PFSK-1 (cell line): ENCODE data around the gene NDEL1.

ENCODE experiments used
- FOXP2 ChIP-seq: optimal IDR thresholded peaks from 2 replicates; pipeline ENCODE3; 2011; ENCODE audit warnings: borderline replicate concordance, control low read depth, inconsistent platforms; ENCODE audit not compliant: insufficient read depth; ENCODE audit errors: extremely low read length, extremely low read depth
- POLR2AphosphoS5 ChIP-seq: IDR thresholded peaks from 2 replicates; pipeline ENCODE4 v1.6.1; 2012; ENCODE audit warnings: low read depth, mild to moderate bottlenecking, control low read depth, low read length, moderate library complexity
- REST ChIP-seq, 2 experiments: IDR thresholded peaks; 2 replicates each; pipeline versions ENCODE4 v1.6.1 to v1.8.0; 2011 to 2012; ENCODE audit warnings: low read depth in 2 of 2, low read length in 2 of 2, control low read depth in 1 of 2, inconsistent platforms in 1 of 2, mild to moderate bottlenecking in 1 of 2, moderate library complexity in 1 of 2; ENCODE audit not compliant: insufficient read depth in 1 of 2
- SIN3A ChIP-seq: IDR thresholded peaks from 2 replicates; pipeline ENCODE4 v1.6.1; 2012; ENCODE audit warnings: mild to moderate bottlenecking, low read length, moderate library complexity, borderline replicate concordance; ENCODE audit not compliant: insufficient read depth
- TAF1 ChIP-seq: IDR thresholded peaks from 2 replicates; pipeline ENCODE4 v1.6.1; 2012; ENCODE audit warnings: low read length, control low read depth, borderline replicate concordance; ENCODE audit not compliant: insufficient read depth

NDEL1 gene

GRCh38 chr17:8442310-8442709, 6.6 kb downstream of the NDEL1 start:
- no peak for TF ChIP-seq FOXP2
- no peak for TF ChIP-seq SIN3A
- TF ChIP-seq POLR2AphosphoS5, result no peak
- TF ChIP-seq TAF1, result no peak
- TF ChIP-seq REST (IDR thresholded peaks at IDR 0.05; ENCODE audit: insufficient read depth in 1 of 2, low read depth in 2 of 2, low read length in 2 of 2), result no peak

GRCh38 chr17:8443756-8444155, 8.1 kb downstream of the NDEL1 start:
- TF ChIP-seq REST (IDR thresholded peaks at IDR 0.05; ENCODE audit: insufficient read depth in 1 of 2, low read depth in 2 of 2, low read length in 2 of 2) (no peak), SIN3A (no peak), FOXP2 (no peak), TAF1 (no peak), POLR2AphosphoS5 (no peak)

- no peak for TF ChIP-seq SIN3A
- no peak for TF ChIP-seq POLR2AphosphoS5
- TF ChIP-seq REST (IDR thresholded peaks at IDR 0.05; ENCODE audit: insufficient read depth in 1 of 2, low read depth in 2 of 2, low read length in 2 of 2), result no peak
- TF ChIP-seq FOXP2, result no peak
- no peak for TF ChIP-seq TAF1
These were observed 8.8 kb downstream of the NDEL1 start for GRCh38 chr17:8444494-8444893.

- no peak for TF ChIP-seq FOXP2
These were observed 9.9 kb downstream of the NDEL1 start for GRCh38 chr17:8445536-8445935.

- TF ChIP-seq REST (IDR thresholded peaks at IDR 0.05; ENCODE audit: insufficient read depth in 1 of 2, low read depth in 2 of 2, low read length in 2 of 2), result no peak
- no peak for TF ChIP-seq FOXP2
- TF ChIP-seq SIN3A, result no peak
- no peak for TF ChIP-seq TAF1
- no peak for TF ChIP-seq POLR2AphosphoS5
These were observed 12.1 kb downstream of the NDEL1 start for GRCh38 chr17:8447799-8448198.
